Fibroblast of skin of right quadriceps (primary cell): ENCODE results near the gene ZNF446.
"Not testable (repeated sequence)": the region's sequence is repeated elsewhere in the genome, so short reads cannot be mapped to it uniquely, and the experiment has no call there.

Experiments used
- DNase-seq: peaks from one replicate; pipeline ENCODE4 v3.0.0-alpha.2; 2013

ZNF446 gene

GRCh38 chr19:58470837-58471543 is 5.2 kb upstream of the ZNF446 start:
- not testable (repeated sequence) for DNase-seq

- DNase-seq = no peak
Observed at GRCh38 chr19:58471736-58472135, 4.4 kb upstream of the ZNF446 start.

DNA sequence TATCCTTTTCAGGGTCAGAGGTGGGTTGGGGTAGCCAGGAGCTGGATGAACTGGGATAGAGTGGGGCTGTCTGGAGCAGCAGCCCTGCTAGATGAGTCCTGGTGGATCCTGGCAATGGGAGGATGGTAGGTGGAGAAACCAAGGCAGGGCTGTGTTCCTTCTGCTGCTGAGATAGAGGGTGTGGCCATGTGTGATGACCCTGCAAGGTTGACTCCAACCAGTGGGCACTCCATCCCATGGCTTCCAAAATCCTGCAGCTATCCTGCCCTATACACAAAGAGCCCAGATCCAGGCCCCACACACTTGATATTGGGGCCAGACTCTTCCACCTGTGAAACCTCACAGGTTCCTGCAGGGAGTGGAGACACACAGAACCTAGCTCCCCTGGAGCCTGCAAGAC is 2.4 kb upstream of the ZNF446 start:
- no peak for DNase-seq

DNA sequence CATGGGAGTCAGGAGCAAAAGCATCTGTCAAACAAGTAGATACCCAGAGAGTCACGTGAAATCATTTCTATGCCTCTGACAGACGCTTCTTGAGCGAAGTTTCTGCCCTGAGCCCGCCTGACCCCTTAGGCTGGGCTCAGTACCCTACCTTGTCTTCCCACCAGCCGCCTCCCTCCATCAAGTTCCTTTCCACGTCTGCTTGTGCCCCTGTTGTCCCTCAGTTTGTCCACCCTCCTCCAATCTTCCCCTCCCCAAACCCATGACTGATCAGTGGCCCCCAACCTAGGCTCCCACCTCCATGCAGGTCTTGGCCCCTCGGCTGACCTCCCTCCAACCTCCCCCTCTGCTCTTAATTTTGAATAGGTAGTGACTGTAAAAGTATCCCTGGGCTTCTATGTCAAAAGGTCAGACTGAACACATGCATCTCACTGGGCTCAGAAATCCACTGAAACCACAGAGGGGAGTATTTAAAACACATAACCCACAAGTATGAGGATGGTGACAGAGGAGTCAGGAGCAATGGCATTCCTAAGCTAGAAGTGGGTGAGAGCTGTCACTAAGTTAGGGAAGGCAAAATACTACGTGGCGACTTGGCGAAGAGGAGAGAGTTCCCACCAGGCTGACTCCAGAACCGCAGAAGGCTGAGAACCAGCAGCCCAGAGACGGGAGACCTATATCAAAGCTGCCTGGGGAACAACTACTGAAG is 1.7 kb upstream of the ZNF446 start:
- DNase-seq = peak; percentile 71

DNA sequence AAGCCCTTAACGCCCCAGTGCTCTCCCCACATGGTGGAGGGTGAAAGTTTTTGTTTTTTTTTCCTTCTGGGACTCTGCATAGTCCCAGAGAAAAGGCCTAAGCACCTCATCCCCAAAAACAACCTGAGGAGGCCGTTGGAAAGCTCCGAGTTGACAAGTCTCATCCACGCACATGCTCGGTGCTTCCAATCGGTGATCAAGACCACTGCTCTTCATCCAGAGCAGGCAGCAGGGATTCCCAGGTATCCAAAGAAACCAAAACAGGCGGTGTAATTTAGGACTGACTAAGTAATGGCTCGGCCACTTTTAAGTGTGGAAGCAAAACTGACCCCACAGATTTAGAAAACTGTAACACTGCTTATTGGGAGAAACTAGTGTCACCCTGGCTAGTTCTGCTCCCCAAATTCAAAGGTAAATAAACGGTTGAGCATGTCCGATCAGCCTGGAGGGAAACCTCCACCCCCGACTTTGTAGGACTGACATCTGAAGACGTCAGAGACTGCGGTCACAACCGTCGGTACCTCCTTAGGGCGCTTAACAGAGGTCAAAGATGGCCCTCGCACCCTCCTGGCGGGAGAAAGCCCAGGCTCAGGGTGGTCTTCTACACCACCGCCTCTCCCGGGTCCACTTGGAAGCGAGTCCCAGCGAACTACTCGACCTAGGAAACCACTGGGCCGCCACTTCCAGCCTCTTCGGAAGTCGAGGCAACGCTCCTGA is 997 bp upstream of the ZNF446 start:
- DNase-seq = no peak

DNA sequence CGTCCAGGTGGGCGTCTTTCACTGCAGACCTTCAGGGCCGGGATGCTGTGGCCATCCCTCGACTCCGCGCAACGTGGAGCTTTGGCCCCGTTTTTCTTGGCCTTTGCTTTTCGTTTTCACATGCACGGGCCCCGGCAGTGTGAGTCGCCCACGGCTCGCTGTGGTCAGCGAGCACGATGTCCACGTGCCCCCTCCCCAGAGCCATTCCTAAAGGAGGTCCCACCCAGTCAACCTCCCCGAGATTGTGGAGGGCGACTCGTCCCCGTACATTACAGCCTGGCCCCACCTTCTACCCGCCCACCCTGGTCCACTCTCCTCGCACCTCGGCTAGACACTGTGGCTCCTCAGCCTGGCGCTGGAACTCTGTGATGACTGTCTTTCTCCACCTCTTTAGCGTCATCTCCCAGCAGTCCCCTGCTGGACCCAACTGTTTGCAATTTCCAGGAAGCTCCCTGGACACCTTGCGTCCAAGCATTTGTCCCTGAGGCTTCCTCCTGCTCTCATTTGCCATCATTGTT is 405 bp downstream of the ZNF446 start:
- DNase-seq = peak; percentile 21

DNA sequence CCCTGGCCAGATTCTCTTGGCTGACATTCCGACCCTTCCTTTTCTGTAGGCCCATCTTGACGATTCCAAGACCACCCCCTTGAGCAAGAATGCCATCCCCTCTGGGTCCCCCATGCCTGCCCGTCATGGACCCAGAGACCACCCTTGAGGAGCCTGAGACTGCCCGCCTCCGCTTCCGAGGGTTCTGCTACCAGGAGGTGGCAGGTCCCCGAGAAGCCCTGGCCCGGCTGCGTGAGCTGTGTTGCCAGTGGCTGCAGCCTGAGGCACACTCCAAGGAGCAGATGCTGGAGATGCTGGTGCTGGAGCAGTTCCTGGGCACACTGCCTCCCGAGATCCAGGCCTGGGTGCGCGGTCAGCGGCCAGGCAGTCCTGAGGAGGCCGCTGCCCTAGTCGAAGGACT is 978 bp downstream of the ZNF446 start:
- no peak for DNase-seq

- DNase-seq = no peak
Observed at GRCh38 chr19:58477871-58478270, 1.7 kb downstream of the ZNF446 start.

DNA sequence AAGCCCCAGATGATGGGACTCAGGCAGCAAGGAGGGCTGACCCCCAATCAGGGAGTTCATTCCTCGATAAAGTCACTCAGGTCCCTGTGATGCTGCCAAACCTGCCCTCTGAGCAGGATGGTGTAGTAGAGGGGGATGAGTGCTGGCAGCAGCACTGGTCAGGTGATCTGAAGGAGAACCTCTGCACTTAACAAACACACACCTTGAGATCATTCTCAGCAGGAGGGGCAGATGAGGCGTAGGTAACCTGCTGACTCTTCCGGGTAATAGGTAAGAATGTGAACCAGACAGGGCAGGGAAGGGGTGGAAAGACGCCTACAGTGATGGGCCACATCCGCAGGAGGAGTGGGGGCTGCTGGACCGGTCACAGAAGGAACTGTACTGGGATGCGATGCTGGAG is 3.2 kb downstream of the ZNF446 start:
- no peak for DNase-seq

GRCh38 chr19:58479736-58480480 is 3.8 kb downstream of the ZNF446 start:
- DNase-seq = no peak

DNA sequence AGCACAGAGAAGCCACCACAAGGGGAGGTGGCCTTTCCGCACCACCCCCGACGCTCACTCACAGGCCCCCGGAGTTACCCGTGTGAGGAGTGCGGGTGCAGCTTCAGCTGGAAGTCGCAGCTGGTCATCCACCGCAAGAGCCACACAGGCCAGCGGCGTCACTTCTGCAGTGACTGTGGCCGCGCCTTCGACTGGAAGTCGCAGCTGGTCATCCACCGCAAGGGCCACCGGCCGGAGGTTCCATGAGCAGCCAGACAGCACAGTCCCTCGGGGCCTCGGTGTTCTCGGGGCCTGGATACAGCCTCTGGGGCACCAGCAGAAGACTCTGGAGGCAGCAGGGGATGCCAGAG is 4.3 kb downstream of the ZNF446 start:
- DNase-seq = no peak

GRCh38 chr19:58480831-58481230 is 4.7 kb downstream of the ZNF446 start:
- no peak for DNase-seq

- no peak for DNase-seq
Observed at GRCh38 chr19:58482372-58482771, 6.2 kb downstream of the ZNF446 start.

- no peak for DNase-seq
Observed at GRCh38 chr19:58483776-58484175, 7.6 kb downstream of the ZNF446 start.

- DNase-seq = not testable (repeated sequence)
Observed at GRCh38 chr19:58484349-58484748, 8.2 kb downstream of the ZNF446 start.

DNA sequence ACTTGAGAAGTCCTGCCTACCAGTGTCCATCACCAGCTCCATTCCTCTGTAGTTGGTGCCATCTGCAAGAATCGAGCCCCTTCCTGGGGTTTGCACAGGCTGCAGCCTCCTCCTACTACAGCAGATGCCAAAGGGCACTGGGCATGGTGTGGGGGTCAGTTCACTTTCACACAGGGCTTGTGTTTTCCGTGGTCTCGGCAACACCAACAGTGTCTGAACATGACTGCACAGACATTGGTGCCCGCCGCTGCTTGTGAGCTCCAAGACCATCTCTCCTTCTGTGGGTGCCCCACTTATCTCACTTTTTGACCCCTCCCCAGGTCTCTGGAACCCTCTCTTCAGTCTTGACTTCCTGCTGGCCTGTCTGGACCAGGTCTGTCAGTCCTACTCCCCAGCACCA is 15.2 kb downstream of the ZNF446 start:
- no peak for DNase-seq

GRCh38 chr19:58492265-58492664 is 16.1 kb downstream of the ZNF446 start:
- DNase-seq = no peak

- no peak for DNase-seq
Observed at GRCh38 chr19:58497634-58498170, 21.6 kb downstream of the ZNF446 start.

GRCh38 chr19:58498316-58499020 is 22.3 kb downstream of the ZNF446 start:
- no peak for DNase-seq

- peak; percentile 99 for DNase-seq
Observed at GRCh38 chr19:58499021-58499927, 23.1 kb downstream of the ZNF446 start.

- no peak for DNase-seq
Observed at GRCh38 chr19:58500242-58500641, 24.1 kb downstream of the ZNF446 start.
